ENCODE results near the gene KRT20.
"Not testable (repeated sequence)": the region's sequence is repeated elsewhere in the genome, so short reads cannot be mapped to it uniquely, and the experiment has no call there.

Gene KRT20

GRCh38 chr17:40878044-40878443, 7.0 kb downstream of the KRT20 start:
- peaks cover 6% of the 10 kb centered on the region for H3K27me3 Mint-ChIP-seq
- H3K4me1 Mint-ChIP-seq: no peaks in the 10 kb centered on the region
- no peak overlapping the region for H3K27ac Mint-ChIP-seq
- H3K4me3 Mint-ChIP-seq: no peak overlapping the region
- H3K9me3 Mint-ChIP-seq: no peaks in the 10 kb centered on the region
- DNase-seq (no peak), ATAC-seq (no peak)
- no peaks in the 10 kb centered on the region for H3K36me3 Mint-ChIP-seq (ENCODE audit: low read depth)

GRCh38 chr17:40873801-40874200, 11.2 kb downstream of the KRT20 start:
- no peaks in the 10 kb centered on the region for H3K36me3 Mint-ChIP-seq (ENCODE audit: low read depth)
- no peak overlapping the region for H3K4me3 Mint-ChIP-seq
- no peak for DNase-seq
- H3K27ac Mint-ChIP-seq: no peak overlapping the region
- no peaks in the 10 kb centered on the region for H3K4me1 Mint-ChIP-seq
- H3K9me3 Mint-ChIP-seq: no peaks in the 10 kb centered on the region
- ATAC-seq: no peak
- H3K27me3 Mint-ChIP-seq: peaks cover 23% of the 10 kb centered on the region

- ATAC-seq (no peak), DNase-seq (no peak)
- Mint-ChIP-seq H3K36me3 (ENCODE audit: low read depth) (no peaks in the 10 kb centered on the region), H3K4me1 (no peaks in the 10 kb centered on the region), H3K4me3 (no peak overlapping the region), H3K9me3 (no peaks in the 10 kb centered on the region), H3K27ac (no peak overlapping the region), H3K27me3 (peaks cover 23% of the 10 kb centered on the region)
These were observed 11.8 kb downstream of the KRT20 start for GRCh38 chr17:40873255-40873654.

- Mint-ChIP-seq H3K4me1 (no peaks in the 10 kb centered on the region), H3K27ac (no peak overlapping the region), H3K27me3 (peaks cover 24% of the 10 kb centered on the region), H3K36me3 (ENCODE audit: low read depth) (no peaks in the 10 kb centered on the region), H3K4me3 (no peak overlapping the region), H3K9me3 (no peaks in the 10 kb centered on the region)
- DNase-seq: no peak
- ATAC-seq: no peak
These were observed 12.6 kb downstream of the KRT20 start for GRCh38 chr17:40872416-40872815.

GRCh38 chr17:40871316-40871715, 13.7 kb downstream of the KRT20 start:
- Mint-ChIP-seq H3K9me3 (no peaks in the 10 kb centered on the region), H3K4me1 (no peaks in the 10 kb centered on the region), H3K36me3 (ENCODE audit: low read depth) (no peaks in the 10 kb centered on the region), H3K27me3 (peaks cover 35% of the 10 kb centered on the region), H3K4me3 (no peak overlapping the region), H3K27ac (no peak overlapping the region)
- DNase-seq: no peak
- ATAC-seq: no peak

- DNase-seq (no peak), ATAC-seq (no peak)
- H3K27me3 Mint-ChIP-seq: peaks cover 33% of the 10 kb centered on the region
- no peaks in the 10 kb centered on the region for H3K4me1 Mint-ChIP-seq
- no peak overlapping the region for H3K27ac Mint-ChIP-seq
- H3K36me3 Mint-ChIP-seq (ENCODE audit: low read depth): no peaks in the 10 kb centered on the region
- H3K9me3 Mint-ChIP-seq: no peaks in the 10 kb centered on the region
- no peak overlapping the region for H3K4me3 Mint-ChIP-seq
These were observed 14.9 kb downstream of the KRT20 start for GRCh38 chr17:40870136-40870535.

GRCh38 chr17:40866838-40867237, 18.2 kb downstream of the KRT20 start, which contains the start of gene KRT12:
Gene KRT12 (minus strand): TSS chr17:40867223. CDS start chr17:40867186, 37 bp downstream.
- Mint-ChIP-seq H3K27ac (no peak within 1 kb of the TSS), H3K4me1 (no peaks in the 10 kb centered on the region), H3K9me3 (no peaks in the 10 kb centered on the region), H3K27me3 (peaks cover 27% of the 10 kb centered on the region), H3K36me3 (ENCODE audit: low read depth) (no peaks in the 10 kb centered on the region), H3K4me3 (no peak within 1 kb of the TSS)
- ATAC-seq: no peak
- DNase-seq: no peak

GRCh38 chr17:40864661-40865390, 20.2 kb downstream of the KRT20 start:
- Mint-ChIP-seq H3K36me3 (ENCODE audit: low read depth) (no peaks in the 10 kb centered on the region), H3K4me1 (no peaks in the 10 kb centered on the region), H3K27me3 (peaks cover 24% of the 10 kb centered on the region), H3K4me3 (no peak overlapping the region), H3K27ac (no peak overlapping the region), H3K9me3 (no peaks in the 10 kb centered on the region)
- DNase-seq (no peak), ATAC-seq (no peak)

GRCh38 chr17:40862985-40863733, 21.9 kb downstream of the KRT20 start:
- H3K27ac Mint-ChIP-seq: no peak overlapping the region
- H3K4me1 Mint-ChIP-seq: no peaks in the 10 kb centered on the region
- no peak overlapping the region for H3K4me3 Mint-ChIP-seq
- no peaks in the 10 kb centered on the region for H3K9me3 Mint-ChIP-seq
- H3K27me3 Mint-ChIP-seq: peaks cover 19% of the 10 kb centered on the region
- ATAC-seq (no peak), DNase-seq (peak; percentile 15)
- H3K36me3 Mint-ChIP-seq (ENCODE audit: low read depth): no peaks in the 10 kb centered on the region

- no peaks in the 10 kb centered on the region for H3K36me3 Mint-ChIP-seq (ENCODE audit: low read depth)
- no peak overlapping the region for H3K27ac Mint-ChIP-seq
These were observed 25.5 kb downstream of the KRT20 start for GRCh38 chr17:40859536-40859935.

GRCh38 chr17:40858667-40859066, 26.4 kb downstream of the KRT20 start:
- not testable (repeated sequence) for H3K27ac Mint-ChIP-seq; ATAC-seq; H3K36me3 Mint-ChIP-seq (ENCODE audit: low read depth)

More at GRCh38 chr17:40859536-40859935, 25.5 kb downstream of the KRT20 start:
- H3K4me1 Mint-ChIP-seq: no peaks in the 10 kb centered on the region
- peaks cover 5% of the 10 kb centered on the region for H3K27me3 Mint-ChIP-seq
- DNase-seq (no peak), ATAC-seq (no peak)
- H3K9me3 Mint-ChIP-seq: no peaks in the 10 kb centered on the region
- no peak overlapping the region for H3K4me3 Mint-ChIP-seq

GRCh38 chr17:40857535-40857934, 27.5 kb downstream of the KRT20 start:
- H3K4me3 Mint-ChIP-seq: no peak overlapping the region
- no peaks in the 10 kb centered on the region for H3K4me1 Mint-ChIP-seq
- H3K27me3 Mint-ChIP-seq: peaks cover 3% of the 10 kb centered on the region
- H3K9me3 Mint-ChIP-seq: no peaks in the 10 kb centered on the region
- no peak for DNase-seq
- no peak overlapping the region for H3K27ac Mint-ChIP-seq
- no peak for ATAC-seq
- no peaks in the 10 kb centered on the region for H3K36me3 Mint-ChIP-seq (ENCODE audit: low read depth)

More at GRCh38 chr17:40858667-40859066, 26.4 kb downstream of the KRT20 start:
- DNase-seq, H3K27me3 Mint-ChIP-seq, H3K9me3 Mint-ChIP-seq, H3K4me3 Mint-ChIP-seq, H3K4me1 Mint-ChIP-seq: not testable (repeated sequence)

- peaks cover 8% of the 10 kb centered on the region for H3K27me3 Mint-ChIP-seq
- no peak for ATAC-seq
- no peaks in the 10 kb centered on the region for H3K36me3 Mint-ChIP-seq (ENCODE audit: low read depth)
- no peaks in the 10 kb centered on the region for H3K9me3 Mint-ChIP-seq
- no peak for DNase-seq
- H3K27ac Mint-ChIP-seq: no peak overlapping the region
- no peaks in the 10 kb centered on the region for H3K4me1 Mint-ChIP-seq
- H3K4me3 Mint-ChIP-seq: no peak overlapping the region
These were observed 30.7 kb downstream of the KRT20 start for GRCh38 chr17:40854175-40854814.

- Mint-ChIP-seq H3K27ac (no peak overlapping the region), H3K27me3 (peaks cover 10% of the 10 kb centered on the region), H3K9me3 (no peaks in the 10 kb centered on the region), H3K36me3 (ENCODE audit: low read depth) (no peaks in the 10 kb centered on the region), H3K4me3 (no peak overlapping the region), H3K4me1 (no peaks in the 10 kb centered on the region)
- no peak for DNase-seq
- no peak for ATAC-seq
These were observed 32.7 kb downstream of the KRT20 start for GRCh38 chr17:40852364-40852763.
